NCI-H187 treated with DMSO at 0.1 percent for 48 hours (cell line): ENCODE measurements around the gene PACRG.

ENCODE experiments used
- DNase-seq: peaks from one replicate; lab custom pipeline; 2025; lab: John Stamatoyannopoulos, UW

The PACRG gene

GRCh38 chr6:162778603-162779002 is 50.8 kb downstream of the PACRG start:
- no peak for DNase-seq

GRCh38 chr6:162785632-162786242 is 58.0 kb downstream of the PACRG start:
- DNase-seq, result no peak

DNA sequence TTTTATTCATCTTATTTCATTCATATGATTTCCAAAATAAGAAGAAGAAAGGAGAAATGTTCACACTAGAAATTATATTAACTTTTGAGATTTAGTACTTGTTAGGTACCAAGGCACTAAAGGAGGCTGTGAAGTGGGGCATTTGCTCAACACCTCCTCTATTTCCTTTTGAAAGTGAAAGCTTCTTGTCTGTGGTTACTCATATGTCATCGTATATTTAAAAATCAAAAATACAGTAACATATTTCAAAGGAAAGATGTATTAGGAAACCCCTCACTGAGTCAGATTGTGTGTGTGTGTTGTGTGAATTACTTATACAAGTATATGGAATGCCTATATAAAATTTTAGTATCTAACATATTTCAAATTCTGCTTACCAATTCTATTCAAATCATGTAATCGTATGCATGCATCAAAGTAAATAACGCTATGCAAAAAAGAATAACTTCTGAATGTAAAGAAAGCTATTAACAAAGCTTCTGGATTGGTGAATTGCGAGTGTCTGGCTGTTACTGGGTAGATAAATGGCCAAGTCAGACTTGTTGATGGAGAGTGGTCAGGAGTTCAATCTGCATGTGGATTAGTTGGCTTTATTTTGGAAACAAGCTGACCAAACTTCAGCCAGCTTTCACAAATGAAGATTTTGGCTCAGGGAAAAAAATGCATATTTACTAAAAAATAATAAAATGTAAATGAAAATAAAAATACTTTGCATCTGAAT is 70.9 kb downstream of the PACRG start:
- no peak for DNase-seq

DNA sequence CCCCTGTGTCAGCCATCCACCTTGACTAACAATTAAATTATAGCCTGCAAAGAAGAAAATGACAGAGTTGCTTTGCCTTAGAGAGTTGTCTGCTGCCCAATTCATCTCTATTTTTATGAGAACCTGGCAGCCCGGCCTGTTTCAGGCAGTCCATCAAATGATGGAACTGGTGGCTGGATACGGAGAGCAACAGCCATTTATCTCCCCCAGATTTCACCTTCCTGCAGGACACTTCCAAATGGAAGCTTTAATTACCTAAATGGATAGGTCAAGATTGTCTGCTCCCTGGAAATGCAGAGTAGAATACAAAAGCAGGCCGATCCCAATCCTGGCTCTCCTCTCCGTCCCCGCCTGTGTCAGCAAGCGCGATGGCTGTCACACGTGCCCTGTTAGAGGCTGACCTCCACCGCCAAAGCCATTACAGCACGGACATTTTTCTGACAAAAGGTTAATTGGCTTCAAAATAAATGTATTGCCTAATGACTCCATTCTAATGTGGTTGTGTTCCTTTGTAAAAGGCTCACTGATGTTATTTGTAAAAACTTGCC is 86.7 kb downstream of the PACRG start:
- no peak for DNase-seq

- DNase-seq, result no peak
Observed at GRCh38 chr6:162817196-162817595, 89.4 kb downstream of the PACRG start.

DNA sequence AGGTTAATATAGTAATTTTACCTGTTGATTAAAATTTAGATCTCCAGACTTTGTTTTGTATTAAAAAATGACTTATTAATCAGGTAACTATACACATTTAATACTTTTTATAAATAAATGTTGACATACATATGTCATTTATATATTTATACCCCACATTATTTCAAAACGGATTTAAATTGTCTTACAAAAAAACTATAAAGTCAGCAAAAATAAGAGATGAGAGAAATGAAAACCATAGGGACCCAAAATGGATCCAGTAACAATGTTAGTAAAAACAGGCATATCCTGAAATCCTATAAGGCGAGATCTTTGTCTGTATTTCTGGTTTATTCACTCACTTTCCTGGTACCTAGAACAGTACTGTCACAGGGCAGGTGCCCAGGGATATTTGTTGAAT is 91.5 kb downstream of the PACRG start:
- no peak for DNase-seq

DNA sequence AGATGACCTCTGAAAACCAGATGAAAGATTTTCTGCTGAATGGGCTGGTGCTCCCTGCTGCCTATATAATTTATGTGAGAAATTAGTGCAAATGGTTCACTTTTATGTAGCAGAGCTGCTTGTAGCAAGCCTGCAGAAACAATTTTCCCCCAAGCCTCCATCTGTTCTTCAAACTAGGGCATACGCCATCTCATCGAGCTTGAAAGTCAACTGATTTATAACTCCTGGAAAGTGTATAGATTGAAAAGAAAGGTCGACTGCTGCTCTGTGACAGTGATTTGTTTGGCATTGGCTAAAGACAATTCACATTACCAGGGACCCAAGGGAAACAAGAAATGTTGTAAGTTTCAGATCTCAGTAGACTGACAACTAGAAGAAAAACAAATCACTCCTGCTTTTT is 93.3 kb downstream of the PACRG start:
- DNase-seq, result no peak

GRCh38 chr6:162825597-162825996 is 97.8 kb downstream of the PACRG start:
- DNase-seq, result no peak

- no peak for DNase-seq
Observed at GRCh38 chr6:162829013-162829742, 101.4 kb downstream of the PACRG start.

- DNase-seq, result no peak
Observed at GRCh38 chr6:162833776-162834175, 106.0 kb downstream of the PACRG start.

- DNase-seq, result no peak
Observed at GRCh38 chr6:162845972-162846371, 118.2 kb downstream of the PACRG start.

DNA sequence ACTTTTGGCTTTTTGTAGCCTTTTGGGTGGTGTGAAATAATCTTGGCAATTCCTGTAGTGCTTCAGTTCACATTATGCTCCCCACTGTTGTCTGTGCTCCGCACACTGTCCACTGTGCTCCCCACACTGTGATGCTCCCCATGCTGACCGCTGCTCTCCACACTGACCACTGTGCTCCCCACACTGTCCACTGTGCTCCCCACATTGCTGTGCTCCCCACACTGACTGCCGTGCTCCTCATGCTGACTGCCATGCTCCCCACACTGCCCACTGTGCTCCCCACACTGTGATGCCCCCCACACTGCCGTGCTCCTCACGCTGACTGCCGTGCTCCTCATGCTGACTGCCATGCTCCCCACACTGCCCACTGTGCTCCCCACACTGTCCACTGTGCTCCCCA is 118.9 kb downstream of the PACRG start:
- DNase-seq, result no peak

GRCh38 chr6:162849269-162849668 is 121.5 kb downstream of the PACRG start:
- DNase-seq, result no peak

DNA sequence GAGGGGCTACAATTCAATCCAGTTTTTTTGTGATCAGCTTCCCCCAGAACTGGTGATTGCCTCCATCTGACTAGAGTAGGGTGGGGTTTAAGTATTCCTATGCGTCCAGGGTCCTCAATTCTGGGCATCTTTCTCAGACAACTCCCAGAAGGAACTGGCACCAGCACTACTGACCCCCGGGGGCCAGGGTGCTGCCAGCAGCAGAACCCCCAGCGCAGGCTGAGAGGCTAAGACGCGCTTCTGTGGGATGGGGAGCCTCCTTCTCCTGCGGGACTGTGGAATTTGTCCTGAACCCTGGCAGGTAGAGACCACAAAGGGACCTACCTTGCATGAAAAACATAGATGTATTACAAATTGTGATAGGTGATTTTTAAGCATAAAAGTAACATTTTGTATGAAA is 124.4 kb downstream of the PACRG start:
- DNase-seq, result no peak

- DNase-seq, result no peak
Observed at GRCh38 chr6:162852840-162853577, 125.2 kb downstream of the PACRG start.

GRCh38 chr6:162854228-162854627 is 126.5 kb downstream of the PACRG start:
- no peak for DNase-seq

- no peak for DNase-seq
Observed at GRCh38 chr6:162854734-162855191, 127.0 kb downstream of the PACRG start.

DNA sequence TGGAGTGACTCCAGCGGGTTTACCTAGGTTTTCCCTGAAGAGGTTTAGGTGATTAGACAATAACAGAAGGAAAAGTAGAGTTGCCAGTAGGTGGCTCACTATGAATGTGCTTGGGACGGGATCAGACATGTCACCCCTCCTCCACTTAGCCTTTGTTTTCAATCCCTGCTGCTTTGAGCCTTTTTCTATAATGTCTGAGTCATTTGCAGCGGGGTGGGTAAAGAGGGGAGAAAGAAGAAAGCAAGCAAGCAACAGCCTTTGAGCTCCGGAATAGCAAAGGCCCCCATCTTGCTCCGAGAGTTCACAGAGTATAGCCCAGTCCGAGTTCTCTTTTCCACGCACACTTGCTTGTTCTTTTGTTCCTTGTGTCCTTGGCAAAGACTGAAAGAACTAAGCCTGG is 129.1 kb downstream of the PACRG start:
- no peak for DNase-seq

GRCh38 chr6:162857326-162857725 is 129.6 kb downstream of the PACRG start:
- no peak for DNase-seq

DNA sequence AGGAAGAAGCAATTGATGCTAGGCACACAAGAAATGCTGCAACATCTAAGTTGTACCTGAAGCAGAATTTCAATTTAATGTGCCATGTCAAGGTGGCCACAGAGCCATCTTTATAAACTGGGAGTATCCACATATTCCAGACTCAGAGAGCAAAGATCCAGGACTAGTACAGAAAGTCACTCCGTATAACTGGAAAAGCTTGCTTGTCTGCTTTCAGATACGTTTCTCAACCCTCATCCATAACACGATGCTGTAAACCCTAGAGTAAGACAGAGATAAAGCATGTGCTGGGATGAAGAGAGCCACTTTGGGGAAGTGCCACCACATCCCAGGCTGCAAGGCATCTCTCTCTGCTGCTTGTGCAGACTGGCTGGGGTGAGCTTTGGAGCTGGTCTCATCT is 134.7 kb downstream of the PACRG start:
- DNase-seq, result no peak

DNA sequence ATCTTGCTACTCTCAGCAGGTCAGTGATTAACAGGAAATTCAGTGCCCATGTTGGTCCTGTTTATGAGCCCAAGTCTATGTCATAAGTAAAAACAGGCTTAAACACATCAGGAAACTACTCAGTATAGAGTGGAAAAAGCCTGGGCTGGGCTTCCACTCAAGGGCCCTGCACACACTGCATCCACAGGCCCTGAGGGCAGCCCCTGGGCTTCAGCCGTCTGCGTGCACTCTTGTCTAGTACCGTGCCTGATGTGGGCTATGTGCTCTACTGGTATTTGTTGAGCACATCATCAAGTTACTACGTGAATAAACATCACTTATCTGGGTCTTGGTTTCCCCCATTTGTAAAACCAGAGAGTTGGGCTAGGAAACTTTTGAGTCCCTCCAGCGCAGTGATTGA is 135.2 kb downstream of the PACRG start:
- no peak for DNase-seq

DNA sequence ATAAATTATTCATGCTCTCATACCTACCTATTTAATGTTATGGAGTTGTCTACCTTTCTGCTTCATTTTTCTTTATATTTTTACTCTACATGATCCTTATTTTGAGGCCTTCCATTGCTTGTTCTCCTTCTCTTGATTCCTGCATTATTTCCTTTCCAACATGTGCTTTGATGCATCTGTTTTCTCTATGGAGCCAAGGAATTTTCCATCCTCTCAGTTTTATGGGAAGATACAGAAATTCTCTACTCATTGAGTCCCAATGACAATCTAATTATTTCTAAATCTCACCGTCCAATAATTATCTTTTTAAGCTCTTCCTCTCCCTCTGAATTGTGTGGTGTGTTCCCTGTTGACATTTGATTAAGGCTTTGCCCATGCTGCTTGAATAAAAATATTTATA is 136.0 kb downstream of the PACRG start:
- no peak for DNase-seq
